ENCODE results near the gene GOLGA6L1. TPM values are rescaled to one million over a fixed set of nuclear protein-coding genes. Genes with fewer than 3 reads are reported as not detected.

Gene GOLGA6L1, protein sequence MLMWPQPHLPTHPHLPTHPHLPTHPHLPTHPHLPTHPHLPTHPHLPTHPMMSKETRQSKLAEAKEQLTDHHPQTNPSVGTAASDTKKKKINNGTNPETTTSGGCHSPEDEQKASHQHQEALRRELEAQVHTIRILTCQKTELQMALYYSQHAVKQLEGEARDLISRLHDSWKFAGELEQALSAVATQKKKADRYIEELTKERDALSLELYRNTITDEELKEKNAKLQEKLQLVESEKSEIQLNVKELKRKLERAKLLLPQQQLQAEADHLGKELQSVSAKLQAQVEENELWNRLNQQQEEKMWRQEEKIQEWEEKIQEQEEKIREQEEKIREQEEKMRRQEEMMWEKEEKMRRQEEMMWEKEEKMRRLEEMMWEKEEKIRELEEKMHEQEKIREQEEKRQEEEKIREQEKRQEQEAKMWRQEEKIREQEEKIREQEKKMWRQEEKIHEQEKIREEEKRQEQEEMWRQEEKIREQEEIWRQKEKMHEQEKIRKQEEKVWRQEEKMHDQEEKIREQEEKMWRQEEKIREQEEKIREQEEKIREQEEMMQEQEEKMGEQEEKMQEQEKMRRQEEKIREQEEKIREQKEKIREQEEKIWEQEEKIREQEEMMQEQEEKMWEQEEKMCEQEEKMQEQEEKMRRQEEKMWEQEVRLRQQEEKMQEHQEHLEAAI
- total RNA-seq = not detected

DNA sequence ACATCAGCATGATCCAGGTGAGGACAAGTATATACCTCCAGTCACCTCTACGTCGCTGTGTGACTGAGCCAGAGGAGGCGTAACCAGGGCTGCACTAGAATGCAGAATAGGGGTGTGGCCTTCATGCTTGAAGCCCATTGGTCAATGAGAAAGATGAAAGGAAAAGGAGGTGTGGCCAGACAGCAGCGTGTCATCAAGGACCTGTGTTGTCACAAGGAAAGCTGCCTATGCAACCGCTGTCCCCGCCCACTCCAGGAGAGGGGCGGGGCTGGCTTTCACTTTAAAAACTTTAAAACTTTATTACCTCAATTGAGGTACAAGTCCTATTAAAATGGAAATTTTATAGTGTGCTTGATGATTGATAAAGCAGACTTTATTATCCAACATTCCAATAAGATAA lies at the start of gene GOLGA6L1:
GOLGA6L1 (minus strand) TSS at position 101 of the 400 bp plus-strand sequence; CDS start at position 10, 91 bp downstream.

Other genes starting within 250 kb of the GOLGA6L1 start
- 10 to 100 TPM; 18.7 to 20.4 TPM for gene CYFIP1, start 156.5 kb downstream of the GOLGA6L1 start, total RNA-seq
- 10 to 100 TPM; 19.0 to 21.1 TPM for gene TUBGCP5, start 97.3 kb downstream of the GOLGA6L1 start, total RNA-seq
- not detected for gene GOLGA6L26, start 197.4 kb upstream of the GOLGA6L1 start, total RNA-seq
- under 1 TPM; 0.07 to 0.10 TPM for gene GOLGA8S, start 217.9 kb upstream of the GOLGA6L1 start, total RNA-seq

Measured in activated naive CD4-positive, alpha-beta T cell treated with anti-CD3 and anti-CD28 coated beads, Interleukin-2, amount 10 ng/mL, durations not matched to agents 5 hours and 36 hours (primary cell).